WTC11 (cell line): ENCODE data around the gene PPP1R3E. TPM values are rescaled to one million over a fixed set of nuclear protein-coding genes. Genes with fewer than 3 reads are reported as not detected.

ENCODE experiments used
- ATAC-seq: fragments of 200-7000 bp; cut with Tn5 transposase; 2 replicates; pipeline ENCODE4 v1.10.0; 2021; ENCODE audit warnings: mild to moderate bottlenecking, moderate library complexity
- CTCF ChIA-PET: fragments of 300-600 bp; sonication (Branson Sonifier 250); formaldehyde crosslinking; loops from one replicate; lab custom pipeline; 2021; ENCODE audit warnings: antibody characterized with exemption; lab: Charles Lee
- POLR2A ChIA-PET: fragments of 350-600 bp; sonication (Branson Sonifier 250); formaldehyde crosslinking; loops from one replicate; lab custom pipeline; 2021; ENCODE audit warnings: antibody characterized with exemption; lab: Charles Lee
- DNase-seq: peaks from one replicate; pipeline ENCODE4 v3.0.0; 2021; ENCODE audit warnings: low spot score
- H3K27ac Mint-ChIP-seq: 2 replicates; pipeline ENCODE4 v1.8.0; 2021; ENCODE audit warnings: mixed read lengths
- H3K27me3 Mint-ChIP-seq: 2 replicates; pipeline ENCODE4 v1.8.0; 2021; ENCODE audit warnings: low read depth, mild to moderate bottlenecking, moderate library complexity, mixed read lengths
- H3K36me3 Mint-ChIP-seq: 2 replicates; pipeline ENCODE4 v1.8.0; 2021; ENCODE audit warnings: mixed read lengths
- H3K4me1 Mint-ChIP-seq: 2 replicates; pipeline ENCODE4 v1.8.0; 2022; ENCODE audit warnings: mixed read lengths
- H3K4me3 Mint-ChIP-seq: 2 replicates; pipeline ENCODE4 v1.8.0; 2021; ENCODE audit warnings: mild to moderate bottlenecking, moderate library complexity, mixed read lengths
- H3K9me3 Mint-ChIP-seq: 2 replicates; pipeline ENCODE4 v1.8.0; 2021; ENCODE audit warnings: mixed read lengths
- AR ChIP-seq: fragments of 250-450 bp; sonication (Bioruptor Pico); IDR thresholded peaks from 2 replicates; pipeline ENCODE4 v1.9.0; 2021; ENCODE audit warnings: mild to moderate bottlenecking
- ATF1 ChIP-seq: sonication (generic); formaldehyde crosslinking; IDR thresholded peaks from 2 replicates; pipeline ENCODE4 v1.8.1; 2023; ENCODE audit warnings: mild to moderate bottlenecking, moderate library complexity, missing genetic modification reagents
- CREM ChIP-seq: sonication (generic); formaldehyde crosslinking; IDR thresholded peaks from 2 replicates; pipeline ENCODE4 v1.8.1; 2022; ENCODE audit warnings: mild to moderate bottlenecking, missing genetic modification reagents, moderate library complexity
- ETV6 ChIP-seq: sonication (generic); formaldehyde crosslinking; IDR thresholded peaks from 2 replicates; pipeline ENCODE4 v1.8.1; 2022; ENCODE audit warnings: mild to moderate bottlenecking, missing genetic modification reagents
- GABPB1 ChIP-seq: sonication (generic); formaldehyde crosslinking; IDR thresholded peaks from 2 replicates; pipeline ENCODE4 v1.8.1; 2023; ENCODE audit warnings: mild to moderate bottlenecking, missing genetic modification reagents
- GRHL2 ChIP-seq: fragments of 250-450 bp; sonication (Bioruptor Pico); IDR thresholded peaks from 2 replicates; pipeline ENCODE4 v1.8.0; 2022; ENCODE audit warnings: mild to moderate bottlenecking, moderate library complexity; ENCODE audit not compliant: insufficient replicate concordance, severe bottlenecking
- IRF2 ChIP-seq: sonication (generic); formaldehyde crosslinking; IDR thresholded peaks from 2 replicates; pipeline ENCODE4 v1.8.0; 2022; ENCODE audit warnings: low read depth, missing genetic modification reagents, borderline replicate concordance
- JUN ChIP-seq: sonication (generic); formaldehyde crosslinking; IDR thresholded peaks from 2 replicates; pipeline ENCODE4 v1.8.0; 2023; ENCODE audit warnings: mild to moderate bottlenecking, missing genetic modification reagents
- MXD4 ChIP-seq: fragments of 250-450 bp; sonication (Bioruptor Pico); IDR thresholded peaks from 2 replicates; pipeline ENCODE4 v1.8.0; 2021; ENCODE audit warnings: mild to moderate bottlenecking, moderate library complexity, borderline replicate concordance
- NFYB ChIP-seq: sonication (generic); formaldehyde crosslinking; conservative IDR thresholded peaks from 2 replicates; pipeline ENCODE4 v1.8.0; 2022; ENCODE audit warnings: low read depth, missing genetic modification reagents
- PRDM15 ChIP-seq: sonication (generic); formaldehyde crosslinking; IDR thresholded peaks from 2 replicates; pipeline ENCODE4 v1.8.0; 2022; ENCODE audit warnings: missing genetic modification reagents
- RORB ChIP-seq: fragments of 250-450 bp; sonication (Bioruptor Pico); IDR thresholded peaks from 2 replicates; pipeline ENCODE4 v1.9.0; 2021; ENCODE audit warnings: mild to moderate bottlenecking
- TEAD4 ChIP-seq: sonication (generic); formaldehyde crosslinking; IDR thresholded peaks from 2 replicates; pipeline ENCODE4 v1.8.0; 2022; ENCODE audit warnings: mild to moderate bottlenecking, missing genetic modification reagents
- ZNF219 ChIP-seq: sonication (generic); formaldehyde crosslinking; IDR thresholded peaks from 2 replicates; pipeline ENCODE4 v1.8.0; 2023; ENCODE audit warnings: missing genetic modification reagents, mild to moderate bottlenecking, borderline replicate concordance
- ZNF416 ChIP-seq: fragments of 250-450 bp; sonication (Bioruptor Pico); IDR thresholded peaks from 2 replicates; pipeline ENCODE4 v1.9.0; 2021; ENCODE audit warnings: mild to moderate bottlenecking, inconsistent platforms
- ZNF512 ChIP-seq: sonication (generic); formaldehyde crosslinking; IDR thresholded peaks from 2 replicates; pipeline ENCODE4 v1.8.1; 2022; ENCODE audit warnings: missing genetic modification reagents, borderline replicate concordance
- total RNA-seq: library from RNA; stranded (reverse); gene quantifications from 3 replicates; pipeline ENCODE4 v1.2.3, GENCODE V29; 2021
- TF ChIP-seq, protein P1 (sequence below): sonication (generic); formaldehyde crosslinking; IDR thresholded peaks from 2 replicates; pipeline ENCODE4 v1.8.1; 2023; ENCODE audit warnings: mild to moderate bottlenecking, missing genetic modification reagents
- TF ChIP-seq, protein P2 (sequence below): sonication (generic); formaldehyde crosslinking; IDR thresholded peaks from 2 replicates; pipeline ENCODE4 v1.8.1; 2023; ENCODE audit warnings: mild to moderate bottlenecking, missing genetic modification reagents, borderline replicate concordance

Gene PPP1R3E
- total RNA-seq, 1 experiment from 2014 or later: 7.4 TPM

GRCh38 chr14:23349156-23349845 lies 46.6 kb upstream of the PPP1R3E start:
- Mint-ChIP-seq H3K4me3 (no peak overlapping the region), H3K27me3 (peaks cover 36% of the 10 kb centered on the region), H3K36me3 (peaks cover 10% of the 10 kb centered on the region), H3K27ac (no peak overlapping the region)
- TF ChIP-seq TEAD4 (no peak), AR (no peak), ZNF219 (CRISPR knock-in tag) (no peak), GRHL2 (no peak), JUN (CRISPR knock-in tag) (no peak), RORB (CRISPR knock-in tag) (no peak), ZNF512 (CRISPR knock-in tag) (no peak), NFYB (CRISPR knock-in tag) (no peak), GABPB1 (CRISPR knock-in tag) (no peak)
- TF ChIP-seq, all 79 proteins: peak for 0
- CTCF ChIA-PET: interaction anchor here (0.5 to 5.4 kb wide), 5 partner anchors 11 to 280 kb away, joined by 3 to 73 read pairs (median 3); partner anchors contain the start of gene EFS
- DNase-seq (no peak), ATAC-seq (no peak)
- H3K4me1 Mint-ChIP-seq: peaks cover 19% of the 10 kb centered on the region
- POLR2A ChIA-PET: interaction anchor here (0.6 kb wide), 1 partner anchor 44 kb away, joined by 3 read pairs; no protein-coding TSS in a partner anchor
- no peaks in the 10 kb centered on the region for H3K9me3 Mint-ChIP-seq

GRCh38 chr14:23348297-23348655 lies 45.6 kb upstream of the PPP1R3E start:
- no peak overlapping the region for H3K4me3 Mint-ChIP-seq
- ATAC-seq (no peak), DNase-seq (no peak)
- POLR2A ChIA-PET: no interaction called here
- H3K36me3 Mint-ChIP-seq: peaks cover 10% of the 10 kb centered on the region
- H3K27me3 Mint-ChIP-seq: peaks cover 25% of the 10 kb centered on the region
- TF ChIP-seq CREM (CRISPR knock-in tag): no peak
- TF ChIP-seq ETV6 (CRISPR knock-in tag): no peak
- no peak for TF ChIP-seq ATF1 (CRISPR knock-in tag)
- TF ChIP-seq IRF2 (CRISPR knock-in tag): no peak
- TF ChIP-seq JUN (CRISPR knock-in tag): no peak
- TF ChIP-seq, protein P1, sequence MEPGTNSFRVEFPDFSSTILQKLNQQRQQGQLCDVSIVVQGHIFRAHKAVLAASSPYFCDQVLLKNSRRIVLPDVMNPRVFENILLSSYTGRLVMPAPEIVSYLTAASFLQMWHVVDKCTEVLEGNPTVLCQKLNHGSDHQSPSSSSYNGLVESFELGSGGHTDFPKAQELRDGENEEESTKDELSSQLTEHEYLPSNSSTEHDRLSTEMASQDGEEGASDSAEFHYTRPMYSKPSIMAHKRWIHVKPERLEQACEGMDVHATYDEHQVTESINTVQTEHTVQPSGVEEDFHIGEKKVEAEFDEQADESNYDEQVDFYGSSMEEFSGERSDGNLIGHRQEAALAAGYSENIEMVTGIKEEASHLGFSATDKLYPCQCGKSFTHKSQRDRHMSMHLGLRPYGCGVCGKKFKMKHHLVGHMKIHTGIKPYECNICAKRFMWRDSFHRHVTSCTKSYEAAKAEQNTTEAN: no peak
- TF ChIP-seq PRDM15 (CRISPR knock-in tag): no peak
- no peak for TF ChIP-seq ZNF416 (CRISPR knock-in tag)
- TF ChIP-seq NFYB (CRISPR knock-in tag): no peak
- TF ChIP-seq, protein P2, sequence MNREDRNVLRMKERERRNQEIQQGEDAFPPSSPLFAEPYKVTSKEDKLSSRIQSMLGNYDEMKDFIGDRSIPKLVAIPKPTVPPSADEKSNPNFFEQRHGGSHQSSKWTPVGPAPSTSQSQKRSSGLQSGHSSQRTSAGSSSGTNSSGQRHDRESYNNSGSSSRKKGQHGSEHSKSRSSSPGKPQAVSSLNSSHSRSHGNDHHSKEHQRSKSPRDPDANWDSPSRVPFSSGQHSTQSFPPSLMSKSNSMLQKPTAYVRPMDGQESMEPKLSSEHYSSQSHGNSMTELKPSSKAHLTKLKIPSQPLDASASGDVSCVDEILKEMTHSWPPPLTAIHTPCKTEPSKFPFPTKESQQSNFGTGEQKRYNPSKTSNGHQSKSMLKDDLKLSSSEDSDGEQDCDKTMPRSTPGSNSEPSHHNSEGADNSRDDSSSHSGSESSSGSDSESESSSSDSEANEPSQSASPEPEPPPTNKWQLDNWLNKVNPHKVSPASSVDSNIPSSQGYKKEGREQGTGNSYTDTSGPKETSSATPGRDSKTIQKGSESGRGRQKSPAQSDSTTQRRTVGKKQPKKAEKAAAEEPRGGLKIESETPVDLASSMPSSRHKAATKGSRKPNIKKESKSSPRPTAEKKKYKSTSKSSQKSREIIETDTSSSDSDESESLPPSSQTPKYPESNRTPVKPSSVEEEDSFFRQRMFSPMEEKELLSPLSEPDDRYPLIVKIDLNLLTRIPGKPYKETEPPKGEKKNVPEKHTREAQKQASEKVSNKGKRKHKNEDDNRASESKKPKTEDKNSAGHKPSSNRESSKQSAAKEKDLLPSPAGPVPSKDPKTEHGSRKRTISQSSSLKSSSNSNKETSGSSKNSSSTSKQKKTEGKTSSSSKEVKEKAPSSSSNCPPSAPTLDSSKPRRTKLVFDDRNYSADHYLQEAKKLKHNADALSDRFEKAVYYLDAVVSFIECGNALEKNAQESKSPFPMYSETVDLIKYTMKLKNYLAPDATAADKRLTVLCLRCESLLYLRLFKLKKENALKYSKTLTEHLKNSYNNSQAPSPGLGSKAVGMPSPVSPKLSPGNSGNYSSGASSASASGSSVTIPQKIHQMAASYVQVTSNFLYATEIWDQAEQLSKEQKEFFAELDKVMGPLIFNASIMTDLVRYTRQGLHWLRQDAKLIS (CRISPR knock-in tag): no peak
- TF ChIP-seq MXD4: no peak
- no peak overlapping the region for H3K27ac Mint-ChIP-seq
- peaks cover 17% of the 10 kb centered on the region for H3K4me1 Mint-ChIP-seq
- no peaks in the 10 kb centered on the region for H3K9me3 Mint-ChIP-seq
- CTCF ChIA-PET: interaction anchor here (0.6 to 3.5 kb wide), 5 partner anchors 12 to 279 kb away, joined by 3 to 34 read pairs (median 4); partner anchors contain the start of gene IL25
